ENCODE data around the gene IFT81.
"Not testable (repeated sequence)": the region's sequence is repeated elsewhere in the genome, so short reads cannot be mapped to it uniquely, and the experiment has no call there.

The IFT81 gene

GRCh38 chr12:110248096-110248447 lies 123.9 kb downstream of the IFT81 start:
- DNase-seq, result no peak

- no peak for DNase-seq
Observed at GRCh38 chr12:110249105-110249504, 124.9 kb downstream of the IFT81 start.

- DNase-seq, result no peak
Observed at GRCh38 chr12:110249716-110250225, 125.6 kb downstream of the IFT81 start.

- DNase-seq, result no peak
Observed at GRCh38 chr12:110251381-110251780, 127.2 kb downstream of the IFT81 start.

GRCh38 chr12:110252716-110253115 lies 128.6 kb downstream of the IFT81 start:
- no peak for DNase-seq

DNA sequence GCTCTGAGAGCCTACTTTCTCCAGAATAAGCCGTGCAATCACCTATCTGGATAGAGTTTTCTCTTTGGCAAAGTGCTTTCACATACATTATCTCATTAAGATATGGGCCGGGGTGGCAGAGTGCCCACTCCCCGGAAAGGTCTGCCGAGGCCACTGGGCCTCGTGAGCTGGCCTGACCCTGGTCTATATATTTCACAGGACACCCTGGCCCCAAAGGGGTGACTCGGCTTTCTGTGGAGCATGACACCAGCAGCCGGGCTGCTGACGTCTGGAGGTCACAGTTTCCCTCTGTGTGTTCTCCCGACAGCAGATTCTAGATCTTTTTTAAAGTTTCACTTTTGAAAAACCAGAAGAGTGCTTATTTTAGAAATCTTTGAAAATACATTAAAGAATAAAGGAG lies 129.0 kb downstream of the IFT81 start:
- DNase-seq, result no peak

DNA sequence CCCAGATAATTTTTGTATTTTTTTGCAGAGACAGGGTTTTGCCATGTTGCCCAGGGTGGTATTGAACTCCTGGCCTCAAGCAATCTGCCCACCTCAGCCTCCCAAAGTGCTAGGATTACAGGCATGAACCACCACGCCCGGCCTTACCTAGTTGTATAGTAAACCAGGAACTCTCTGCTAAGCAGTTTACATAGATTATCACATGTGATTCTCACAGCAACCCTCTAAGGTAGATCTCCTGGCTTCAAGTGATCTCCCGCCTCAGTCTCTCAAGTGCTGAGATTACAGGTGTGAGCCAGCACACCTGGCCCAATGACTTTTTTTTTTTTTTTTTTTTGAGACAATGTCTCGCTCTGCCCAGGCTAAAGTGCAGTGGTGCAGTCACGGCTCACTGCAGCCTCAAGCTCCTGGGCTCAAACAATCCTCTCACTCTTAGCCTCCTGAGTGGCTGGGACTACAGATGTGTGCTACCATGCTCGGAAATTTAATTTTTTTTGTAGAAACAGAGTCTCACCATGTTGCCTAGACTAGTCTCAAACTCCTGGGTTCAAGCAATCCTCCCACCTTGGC lies 130.9 kb downstream of the IFT81 start:
- DNase-seq, result no peak

- DNase-seq, result not testable (repeated sequence)
Observed at GRCh38 chr12:110255890-110256456, 131.8 kb downstream of the IFT81 start.

DNA sequence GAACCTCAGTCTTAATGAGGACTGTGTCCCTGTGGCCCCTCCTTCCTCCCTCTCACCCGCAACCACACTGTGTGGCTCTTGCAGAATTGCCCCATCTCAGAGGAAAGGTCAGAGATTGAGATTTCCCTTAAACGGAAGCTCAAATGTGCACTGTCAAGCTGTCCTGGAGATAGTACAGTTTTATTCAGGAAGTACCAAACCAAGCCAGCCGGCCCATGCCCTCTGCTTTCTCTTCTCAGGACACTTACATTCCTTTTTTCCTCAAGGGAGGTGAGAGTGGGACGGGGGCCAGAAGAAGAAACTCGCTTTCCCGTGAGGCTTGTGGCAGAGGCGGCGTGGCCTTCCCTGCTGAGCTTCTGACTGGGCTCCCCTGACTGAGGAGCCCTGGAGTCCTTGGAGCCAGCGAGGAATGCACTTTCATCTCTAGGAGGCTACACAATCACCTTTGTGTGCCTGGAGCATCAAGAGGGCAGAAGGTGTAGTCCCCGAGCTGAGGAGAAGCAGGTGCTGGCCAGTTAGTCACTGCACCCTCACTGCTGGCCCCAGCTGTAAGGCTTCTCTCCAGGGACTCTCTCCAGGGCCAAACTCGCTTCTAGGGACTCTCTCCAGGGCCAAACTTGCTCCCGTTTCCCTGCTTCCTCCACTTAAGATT lies 132.7 kb downstream of the IFT81 start:
- DNase-seq, result peak; percentile 12

GRCh38 chr12:110258466-110258865 lies 134.3 kb downstream of the IFT81 start:
- no peak for DNase-seq

GRCh38 chr12:110262442-110263388 lies 138.6 kb downstream of the IFT81 start:
- no peak for DNase-seq

DNA sequence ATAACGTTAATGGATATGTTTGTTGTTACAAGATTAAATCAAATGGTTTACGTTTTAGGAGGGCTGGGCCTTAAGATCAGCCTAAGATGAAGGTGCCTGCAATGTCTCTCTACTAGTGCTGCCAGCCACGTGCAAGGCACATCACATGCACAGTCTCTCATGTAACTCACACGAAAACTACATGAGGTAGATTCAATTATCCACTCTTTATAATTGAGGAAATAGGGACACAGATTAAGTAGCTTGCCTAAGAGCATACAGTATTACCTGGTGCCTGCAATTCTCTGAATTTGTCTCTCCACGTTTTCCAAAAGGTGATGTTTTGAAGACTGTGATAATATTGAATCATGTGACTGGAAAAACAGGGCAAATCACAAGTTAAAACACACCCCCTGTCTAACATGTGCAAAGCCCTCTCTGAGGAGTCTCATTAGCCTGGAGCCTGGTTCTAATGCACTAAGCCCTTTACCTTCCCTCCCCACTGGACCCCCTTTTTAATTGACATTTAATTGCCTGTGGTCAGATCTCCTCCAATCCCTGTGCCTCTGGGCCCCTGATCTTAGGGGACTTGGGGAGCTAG lies 142.3 kb downstream of the IFT81 start:
- DNase-seq, result no peak

GRCh38 chr12:110266980-110267620 lies 142.9 kb downstream of the IFT81 start:
- no peak for DNase-seq
